Muscle layer of duodenum (tissue), 2 donors: Measurements from ENCODE around the gene NUDT19.
"Not testable (repeated sequence)": the region's sequence is repeated elsewhere in the genome, so short reads cannot be mapped to it uniquely, and the experiment has no call there.

ENCODE experiments used
- H3K27ac ChIP-seq: one replicate; pipeline ENCODE4 v1.7.0; 2013; ENCODE audit warnings: mild to moderate bottlenecking, low read length
- H3K27me3 ChIP-seq: one replicate; pipeline ENCODE4 v1.7.0; 2013; ENCODE audit warnings: low read depth, mild to moderate bottlenecking, control low read depth, low read length
- H3K36me3 ChIP-seq, 2 donors: one replicate each; pipeline ENCODE4 v1.7.0; 2013; ENCODE audit warnings: low read length in 2 of 2, control low read depth in 1 of 2, mild to moderate bottlenecking in 1 of 2; ENCODE audit not compliant: insufficient read depth in 2 of 2, control insufficient read depth in 1 of 2
- H3K4me1 ChIP-seq, 2 donors: one replicate each; pipeline ENCODE4 v1.7.0; 2013; ENCODE audit warnings: low read length in 2 of 2, mild to moderate bottlenecking in 2 of 2, control low read depth in 1 of 2, moderate library complexity in 1 of 2; ENCODE audit not compliant: insufficient read depth in 2 of 2, control insufficient read depth in 1 of 2
- H3K4me3 ChIP-seq, 2 donors: one replicate each; pipeline ENCODE4 v1.7.0; 2013; ENCODE audit warnings: low read length in 2 of 2, low read depth in 1 of 2, mild to moderate bottlenecking in 1 of 2
- H3K9me3 ChIP-seq, 2 donors: one replicate each; pipeline ENCODE4 v1.7.0; 2013; ENCODE audit warnings: low read length in 2 of 2, control low read depth in 1 of 2, mild to moderate bottlenecking in 1 of 2; ENCODE audit not compliant: control insufficient read depth in 1 of 2
- donor health status: healthy.

NUDT19 gene

GRCh38 chr19:32693151-32694108 lies 1.8 kb downstream of the NUDT19 start:
- H3K4me3 ChIP-seq = peak overlapping the region; percentile 73 to 87
- H3K4me1 ChIP-seq = peaks cover 8 to 37% of the 10 kb centered on the region in 2 donors
- not testable (repeated sequence) for H3K27ac ChIP-seq, H3K36me3 ChIP-seq, H3K9me3 ChIP-seq, H3K27me3 ChIP-seq

GRCh38 chr19:32694316-32694715 lies 2.7 kb downstream of the NUDT19 start:
- H3K9me3 ChIP-seq, H3K27ac ChIP-seq, H3K27me3 ChIP-seq: not testable (repeated sequence)
- Histone ChIP-seq H3K4me3 (peak overlapping the region in 1 of 2 donors; percentile 28), H3K4me1 (peaks cover 8 to 37% of the 10 kb centered on the region in 2 donors), H3K36me3 (peaks cover 0 to 12% of the 10 kb centered on the region in 2 donors)

- not testable (repeated sequence) for H3K27me3 ChIP-seq, H3K27ac ChIP-seq, H3K9me3 ChIP-seq
- Histone ChIP-seq H3K4me1 (peaks cover 8 to 37% of the 10 kb centered on the region in 2 donors), H3K4me3 (peak overlapping the region in 1 of 2 donors; percentile 28), H3K36me3 (peaks cover 0 to 18% of the 10 kb centered on the region in 2 donors)
Observed at GRCh38 chr19:32694851-32695250, 3.2 kb downstream of the NUDT19 start.

GRCh38 chr19:32695506-32695905 lies 3.9 kb downstream of the NUDT19 start:
- not testable (repeated sequence) for H3K9me3 ChIP-seq, H3K4me3 ChIP-seq, H3K27me3 ChIP-seq, H3K27ac ChIP-seq
- H3K36me3 ChIP-seq = peaks cover 0 to 21% of the 10 kb centered on the region in 2 donors
- peaks cover 8 to 37% of the 10 kb centered on the region in 2 donors for H3K4me1 ChIP-seq

- H3K4me1 ChIP-seq = peaks cover 0 to 29% of the 10 kb centered on the region in 2 donors
- H3K36me3 ChIP-seq = peaks cover 0 to 21% of the 10 kb centered on the region in 2 donors
- not testable (repeated sequence) for H3K27me3 ChIP-seq, H3K9me3 ChIP-seq, H3K27ac ChIP-seq, H3K4me3 ChIP-seq
Observed at GRCh38 chr19:32696771-32697170, 5.2 kb downstream of the NUDT19 start.

GRCh38 chr19:32700129-32700528 lies 8.5 kb downstream of the NUDT19 start:
- H3K36me3 ChIP-seq = peaks cover 0 to 33% of the 10 kb centered on the region in 2 donors
- H3K9me3 ChIP-seq, H3K27ac ChIP-seq, H3K27me3 ChIP-seq, H3K4me3 ChIP-seq: not testable (repeated sequence)
- H3K4me1 ChIP-seq = peaks cover 0 to 11% of the 10 kb centered on the region in 2 donors

- peaks cover 0 to 33% of the 10 kb centered on the region in 2 donors for H3K36me3 ChIP-seq
- no peaks in the 10 kb centered on the region for H3K27me3 ChIP-seq
- H3K9me3 ChIP-seq = peaks cover 0 to 8% of the 10 kb centered on the region in 2 donors
- no peak overlapping the region for H3K27ac ChIP-seq
- no peak overlapping the region for H3K4me3 ChIP-seq
- peaks cover 0 to 8% of the 10 kb centered on the region in 2 donors for H3K4me1 ChIP-seq
Observed at GRCh38 chr19:32702010-32702409, 10.4 kb downstream of the NUDT19 start.

GRCh38 chr19:32704006-32704405 lies 12.4 kb downstream of the NUDT19 start:
- H3K4me3 ChIP-seq, H3K27me3 ChIP-seq, H3K9me3 ChIP-seq, H3K27ac ChIP-seq, H3K4me1 ChIP-seq: not testable (repeated sequence)
- peaks cover 0 to 24% of the 10 kb centered on the region in 2 donors for H3K36me3 ChIP-seq

- peaks cover 0 to 8% of the 10 kb centered on the region in 2 donors for H3K9me3 ChIP-seq
- H3K36me3 ChIP-seq = peaks cover 7 to 16% of the 10 kb centered on the region in 2 donors
- no peak overlapping the region for H3K27ac ChIP-seq
- H3K4me1 ChIP-seq = no peaks in the 10 kb centered on the region
- no peak overlapping the region for H3K4me3 ChIP-seq
- H3K27me3 ChIP-seq = no peaks in the 10 kb centered on the region
Observed at GRCh38 chr19:32708457-32708856, 16.8 kb downstream of the NUDT19 start.

- no peak overlapping the region for H3K27ac ChIP-seq
- H3K4me1 ChIP-seq = no peaks in the 10 kb centered on the region
- peaks cover 0 to 5% of the 10 kb centered on the region in 2 donors for H3K9me3 ChIP-seq
- H3K27me3 ChIP-seq = no peaks in the 10 kb centered on the region
- H3K4me3 ChIP-seq = no peak overlapping the region
- H3K36me3 ChIP-seq = peaks cover 7 to 14% of the 10 kb centered on the region in 2 donors
Observed at GRCh38 chr19:32709032-32709431, 17.4 kb downstream of the NUDT19 start.

- Histone ChIP-seq H3K4me3 (no peak overlapping the region), H3K27me3 (no peaks in the 10 kb centered on the region), H3K27ac (no peak overlapping the region), H3K4me1 (no peaks in the 10 kb centered on the region), H3K9me3 (no peaks in the 10 kb centered on the region), H3K36me3 (peaks cover 7 to 13% of the 10 kb centered on the region in 2 donors)
Observed at GRCh38 chr19:32711747-32712146, 20.1 kb downstream of the NUDT19 start.
